COLO829 (cell line): ENCODE data around the gene RRAS2.
"Not testable (repeated sequence)": the region's sequence is repeated elsewhere in the genome, so short reads cannot be mapped to it uniquely, and the experiment has no call there.

ENCODE experiments used
- DNase-seq: peaks from one replicate; pipeline ENCODE4 v3.0.0; 2012; ENCODE audit warnings: low spot score

Gene RRAS2

GRCh38 chr11:14255238-14255534 lies 103.8 kb downstream of the RRAS2 start:
- DNase-seq = no peak

GRCh38 chr11:14254533-14255237 lies 104.3 kb downstream of the RRAS2 start:
- no peak for DNase-seq

GRCh38 chr11:14253840-14254239 lies 105.1 kb downstream of the RRAS2 start:
- no peak for DNase-seq

- DNase-seq = no peak
These were observed 105.6 kb downstream of the RRAS2 start for GRCh38 chr11:14253421-14253820.

- not testable (repeated sequence) for DNase-seq
These were observed 106.5 kb downstream of the RRAS2 start for GRCh38 chr11:14252501-14252900.

- DNase-seq = no peak
These were observed 107.2 kb downstream of the RRAS2 start for GRCh38 chr11:14251754-14252153.

GRCh38 chr11:14249121-14249963 lies 109.6 kb downstream of the RRAS2 start:
- DNase-seq = peak; percentile 40

GRCh38 chr11:14248580-14248981 lies 110.4 kb downstream of the RRAS2 start:
- no peak for DNase-seq

- no peak for DNase-seq
These were observed 113.5 kb downstream of the RRAS2 start for GRCh38 chr11:14245444-14245843.

GRCh38 chr11:14244926-14245325 lies 114.1 kb downstream of the RRAS2 start:
- no peak for DNase-seq

GRCh38 chr11:14242733-14243132 lies 116.2 kb downstream of the RRAS2 start:
- no peak for DNase-seq

- no peak for DNase-seq
These were observed 116.8 kb downstream of the RRAS2 start for GRCh38 chr11:14242187-14242586.

- no peak for DNase-seq
These were observed 118.0 kb downstream of the RRAS2 start for GRCh38 chr11:14240951-14241350.

- DNase-seq = no peak
These were observed 118.8 kb downstream of the RRAS2 start for GRCh38 chr11:14240221-14240620.

- no peak for DNase-seq
These were observed 121.5 kb downstream of the RRAS2 start for GRCh38 chr11:14237444-14237961.

GRCh38 chr11:14235701-14236100 lies 123.3 kb downstream of the RRAS2 start:
- DNase-seq = no peak

GRCh38 chr11:14234446-14234845 lies 124.5 kb downstream of the RRAS2 start:
- DNase-seq = no peak

GRCh38 chr11:14232652-14233051 lies 126.3 kb downstream of the RRAS2 start:
- DNase-seq = no peak

GRCh38 chr11:14230407-14230806 lies 128.6 kb downstream of the RRAS2 start:
- DNase-seq = no peak

- DNase-seq = no peak
These were observed 129.5 kb downstream of the RRAS2 start for GRCh38 chr11:14229472-14229871.

GRCh38 chr11:14228356-14228755 lies 130.6 kb downstream of the RRAS2 start:
- DNase-seq = no peak
